Measurements from ENCODE around the gene USP12. TPM values are rescaled to one million over a fixed set of nuclear protein-coding genes. Genes with fewer than 3 reads are reported as not detected.

USP12 gene
- total RNA-seq, 1 donor from 2014 or later, result 19.7 TPM

- no peak for DNase-seq (ENCODE audit: low spot score)
- Histone ChIP-seq H3K36me3 (no peaks in the 10 kb centered on the region), H2AFZ (replicated peaks) (no peak overlapping the region), H3K79me2 (ENCODE audit: low read depth) (no peaks in the 10 kb centered on the region), H3K9ac (no peak overlapping the region), H3K4me3 (no peak overlapping the region), H3K27ac (no peak overlapping the region), H3K4me1 (peaks cover 7% of the 10 kb centered on the region), H4K20me1 (ENCODE audit: low read depth) (no peaks in the 10 kb centered on the region), H3K27me3 (peaks cover 29% of the 10 kb centered on the region), H3K4me2 (no peak overlapping the region), H3F3A (ENCODE audit: low read depth) (no peaks in the 10 kb centered on the region), H3K9me3 (ENCODE audit: low read depth) (no peaks in the 10 kb centered on the region)
- H3K27me3 Mint-ChIP-seq (ENCODE audit: insufficient read depth, low read depth), result peaks cover 7% of the 10 kb centered on the region
- H3K4me3 Mint-ChIP-seq, result no peak overlapping the region
- no peak overlapping the region for H3K27ac Mint-ChIP-seq
- H3K36me3 Mint-ChIP-seq, result no peaks in the 10 kb centered on the region
- peaks cover 27% of the 10 kb centered on the region for H3K4me1 Mint-ChIP-seq
- H3K9me3 Mint-ChIP-seq, result no peaks in the 10 kb centered on the region
- TF ChIP-seq EZH2 (IDR thresholded peaks at IDR 0.05), result no peak
- no peak for TF ChIP-seq CTCF (IDR thresholded peaks at IDR 0.05)
- no peak for TF ChIP-seq EZH2phosphoT487 (IDR thresholded peaks at IDR 0.05)
Measured at GRCh38 chr13:27036236-27036981, 135.2 kb downstream of the USP12 start.

GRCh38 chr13:27035892-27036235, 135.7 kb downstream of the USP12 start:
- H3K79me2 ChIP-seq (ENCODE audit: low read depth), result no peaks in the 10 kb centered on the region
- TF ChIP-seq EZH2phosphoT487 (IDR thresholded peaks at IDR 0.05) (no peak), EZH2 (IDR thresholded peaks at IDR 0.05) (no peak), CTCF (IDR thresholded peaks at IDR 0.05) (no peak)
- no peak for DNase-seq (ENCODE audit: low spot score)
- no peaks in the 10 kb centered on the region for H3F3A ChIP-seq (ENCODE audit: low read depth)
- H3K27me3 ChIP-seq, result peaks cover 29% of the 10 kb centered on the region
- Mint-ChIP-seq H3K27ac (no peak overlapping the region), H3K4me1 (peaks cover 27% of the 10 kb centered on the region), H3K27me3 (ENCODE audit: insufficient read depth, low read depth) (peaks cover 7% of the 10 kb centered on the region), H3K4me3 (no peak overlapping the region), H3K36me3 (no peaks in the 10 kb centered on the region), H3K9me3 (no peaks in the 10 kb centered on the region)
- H3K4me3 ChIP-seq, result no peak overlapping the region
- H3K9me3 ChIP-seq (ENCODE audit: low read depth), result no peaks in the 10 kb centered on the region
- no peak overlapping the region for H3K9ac ChIP-seq
- H3K4me2 ChIP-seq, result no peak overlapping the region
- no peaks in the 10 kb centered on the region for H3K36me3 ChIP-seq
- no peaks in the 10 kb centered on the region for H4K20me1 ChIP-seq (ENCODE audit: low read depth)
- no peak overlapping the region for H2AFZ ChIP-seq (replicated peaks)
- H3K4me1 ChIP-seq, result peaks cover 7% of the 10 kb centered on the region
- no peak overlapping the region for H3K27ac ChIP-seq

GRCh38 chr13:27034678-27035111, 136.9 kb downstream of the USP12 start:
- Histone ChIP-seq H3K9ac (no peak overlapping the region), H3K27ac (no peak overlapping the region), H3F3A (ENCODE audit: low read depth) (no peaks in the 10 kb centered on the region), H3K4me1 (peaks cover 7% of the 10 kb centered on the region), H3K27me3 (peaks cover 29% of the 10 kb centered on the region), H3K4me2 (peak overlapping the region; percentile 91), H3K9me3 (ENCODE audit: low read depth) (no peaks in the 10 kb centered on the region), H4K20me1 (ENCODE audit: low read depth) (no peaks in the 10 kb centered on the region), H3K36me3 (no peaks in the 10 kb centered on the region), H2AFZ (replicated peaks) (peak overlapping the region; percentile 100), H3K79me2 (ENCODE audit: low read depth) (no peaks in the 10 kb centered on the region), H3K4me3 (peak overlapping the region; percentile 47)
- no peaks in the 10 kb centered on the region for H3K36me3 Mint-ChIP-seq
- TF ChIP-seq EZH2phosphoT487 (IDR thresholded peaks at IDR 0.05) (peak; percentile 26), CTCF (IDR thresholded peaks at IDR 0.05) (no peak)
- no peaks in the 10 kb centered on the region for H3K9me3 Mint-ChIP-seq
- H3K27me3 Mint-ChIP-seq (ENCODE audit: insufficient read depth, low read depth), result peaks cover 7% of the 10 kb centered on the region
- peaks cover 27% of the 10 kb centered on the region for H3K4me1 Mint-ChIP-seq
- H3K4me3 Mint-ChIP-seq, result peak overlapping the region; percentile 59
- peak; percentile 45 for DNase-seq (ENCODE audit: low spot score)
- no peak overlapping the region for H3K27ac Mint-ChIP-seq
